ENCODE results near the gene HOXD4. TPM values are rescaled to one million over a fixed set of nuclear protein-coding genes. Genes with fewer than 3 reads are reported as not detected.

Gene HOXD4
- total RNA-seq, 4 donors from 2014 or later: 1.5 to 20.7 (median 6.4) TPM

- no peak for TF ChIP-seq CTCF (IDR thresholded peaks at IDR 0.05; ENCODE audit: low read depth)
Measured at GRCh38 chr2:176105078-176105729, 46.1 kb upstream of the HOXD4 start.

GRCh38 chr2:176105730-176106580 is 45.4 kb upstream of the HOXD4 start:
- TF ChIP-seq CTCF (IDR thresholded peaks at IDR 0.05; ENCODE audit: low read depth): no peak

- TF ChIP-seq CTCF (IDR thresholded peaks at IDR 0.05; ENCODE audit: low read depth): no peak
Measured at GRCh38 chr2:176106581-176107539, 44.5 kb upstream of the HOXD4 start, which contains the start of gene HOXD11. Gene HOXD11 (plus strand): TSS chr2:176107280. CDS start chr2:176107356, 76 bp downstream.

- no peak for TF ChIP-seq CTCF (IDR thresholded peaks at IDR 0.05; ENCODE audit: low read depth)
Measured at GRCh38 chr2:176107731-176108181, 43.6 kb upstream of the HOXD4 start.

- TF ChIP-seq CTCF (IDR thresholded peaks at IDR 0.05; ENCODE audit: low read depth): no peak
Measured at GRCh38 chr2:176109192-176109901, 42.0 kb upstream of the HOXD4 start.

GRCh38 chr2:176109946-176110345 is 41.4 kb upstream of the HOXD4 start:
- no peak for TF ChIP-seq CTCF (IDR thresholded peaks at IDR 0.05; ENCODE audit: low read depth)

Data from subcutaneous adipose tissue (tissue), 4 donors.